Measurements from ENCODE around the gene ADCY3.
"Not testable (repeated sequence)": the region's sequence is repeated elsewhere in the genome, so short reads cannot be mapped to it uniquely, and the experiment has no call there.

The ADCY3 gene

DNA sequence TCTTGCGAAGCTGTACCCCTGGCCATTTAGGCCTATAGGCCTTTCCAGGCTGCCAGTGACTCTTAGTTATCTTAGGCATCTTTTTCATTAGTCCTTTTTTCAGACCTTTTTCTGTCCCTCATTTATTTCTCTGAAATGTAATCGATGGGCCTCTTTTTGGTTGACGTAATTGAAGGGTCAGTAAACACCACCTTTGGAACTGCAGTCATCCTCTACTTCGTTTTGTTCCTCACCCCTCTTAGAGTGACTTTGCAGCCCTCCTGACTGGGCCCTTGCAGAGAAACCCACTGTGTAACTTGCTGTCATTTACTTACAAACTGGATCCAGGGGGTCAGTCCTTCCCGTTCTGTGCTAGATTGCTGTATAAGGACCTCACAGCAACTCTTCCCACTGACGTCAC, 103.6 kb downstream of the ADCY3 start:
- no peak for DNase-seq (ENCODE audit: low read depth in 4 of 4, low spot score in 1 of 4)

DNA sequence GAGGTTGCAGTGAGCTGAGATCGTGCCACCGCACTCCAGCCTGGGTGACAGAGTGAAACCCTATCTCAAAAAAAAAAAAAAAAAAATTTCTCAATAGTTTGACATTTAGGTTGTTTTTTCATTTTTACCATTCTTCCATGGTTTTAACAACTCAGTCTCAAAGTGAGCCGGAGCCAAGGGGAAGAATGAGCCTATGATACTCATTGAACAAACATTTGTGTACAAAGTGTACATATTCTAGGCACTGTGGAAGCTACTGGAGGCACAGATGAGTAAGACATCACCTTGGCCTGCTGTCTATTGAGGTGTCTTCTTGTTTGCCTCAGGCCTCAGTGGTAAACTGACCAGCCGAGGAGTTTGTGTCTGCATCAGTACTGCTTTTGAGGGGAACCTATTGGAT, 104.9 kb downstream of the ADCY3 start:
- no peak for DNase-seq (ENCODE audit: low read depth in 4 of 4, low spot score in 1 of 4)

DNA sequence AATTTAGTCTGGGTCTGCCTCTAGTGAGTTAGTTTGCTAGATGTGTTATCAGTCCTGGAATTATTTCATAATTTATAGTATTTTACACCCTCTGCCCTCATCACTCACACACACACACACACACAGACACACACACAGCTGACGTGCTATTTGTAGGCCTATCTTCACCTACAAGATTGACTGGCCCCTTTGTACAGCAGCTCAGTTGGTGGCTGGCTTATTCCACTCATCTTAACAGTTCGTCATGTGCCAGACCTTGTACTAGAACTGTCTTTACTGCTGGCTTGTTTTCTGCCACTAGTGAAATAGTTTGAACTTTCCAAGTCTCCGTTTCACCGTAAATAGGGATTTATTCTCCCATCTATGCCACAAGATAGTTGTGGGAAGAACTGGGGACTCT, 105.5 kb downstream of the ADCY3 start:
- DNase-seq (ENCODE audit: low read depth in 4 of 4, low spot score in 1 of 4) = no peak

DNA sequence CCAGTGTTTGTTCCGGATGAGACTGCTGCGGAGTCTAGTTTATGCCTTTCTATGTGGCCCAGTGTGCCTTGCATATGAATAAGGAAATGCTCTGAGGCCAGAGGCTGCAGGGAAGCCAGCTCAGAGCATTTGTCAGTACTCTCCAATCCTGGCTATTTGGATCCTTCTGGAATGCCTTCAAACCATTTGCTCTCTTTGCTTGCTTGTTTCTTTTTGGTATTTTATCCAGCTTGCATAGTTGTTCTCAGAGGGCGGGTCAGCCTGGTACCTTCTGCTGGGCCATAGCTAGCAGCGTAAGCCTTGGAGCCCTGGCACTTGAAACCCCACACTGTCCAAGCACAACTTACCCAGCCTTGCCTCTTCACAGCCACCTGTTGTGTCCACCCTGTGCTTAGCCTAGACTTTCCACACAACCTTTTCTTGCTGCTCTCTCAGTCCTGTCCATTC, 106.3 kb downstream of the ADCY3 start:
- DNase-seq (ENCODE audit: low read depth in 4 of 4, low spot score in 1 of 4) = no peak

DNA sequence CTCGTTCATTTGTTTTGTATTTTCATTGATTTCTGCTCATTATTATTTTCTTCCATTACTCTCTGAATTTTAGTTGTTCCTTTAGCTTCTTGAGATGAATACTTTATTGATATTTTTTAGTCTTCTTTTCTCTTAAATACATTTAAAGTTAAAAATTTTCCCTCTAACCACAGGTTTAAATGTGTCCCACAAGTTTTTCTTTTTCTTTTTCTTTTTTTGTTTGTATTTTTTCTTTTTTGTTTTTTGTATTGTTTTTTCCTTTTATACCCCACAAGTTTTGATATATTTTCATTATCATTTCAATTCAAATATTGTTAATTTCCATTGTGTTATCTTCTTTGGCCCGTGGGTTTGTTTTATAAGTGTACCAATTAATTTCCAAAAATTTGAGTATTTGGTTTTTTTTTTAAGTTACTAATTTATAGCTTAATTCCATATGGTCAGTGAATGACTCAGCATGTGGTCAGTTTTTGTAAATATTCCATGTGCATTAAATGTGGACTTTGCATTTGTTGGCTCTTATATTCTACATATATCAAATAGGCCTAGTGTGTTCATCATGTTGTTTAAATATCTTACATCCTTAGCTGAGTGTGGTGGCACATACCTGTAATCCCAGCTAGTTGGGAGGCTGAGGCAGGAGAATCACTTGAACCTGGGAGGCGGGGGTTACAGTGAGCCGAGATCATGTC, 110.6 kb downstream of the ADCY3 start:
- no peak for DNase-seq (ENCODE audit: low read depth in 4 of 4, low spot score in 1 of 4)

DNA sequence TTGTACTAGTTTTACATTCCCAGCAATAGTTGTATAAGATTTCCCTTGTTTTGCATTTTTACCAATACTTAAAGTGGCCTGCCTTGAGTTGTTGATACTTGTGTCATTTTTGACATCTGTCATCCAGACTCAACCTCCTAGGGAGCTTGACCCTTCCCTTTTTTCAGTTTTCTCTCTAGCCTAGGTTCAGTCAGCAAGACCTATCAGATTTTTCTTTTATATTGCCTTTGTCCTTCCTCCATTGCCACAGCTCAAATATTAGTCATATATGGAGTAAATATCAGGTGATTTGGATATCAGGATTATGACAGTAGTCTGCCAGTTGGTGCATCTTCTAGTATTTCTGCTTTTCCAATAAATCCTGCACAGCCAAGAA, 113.4 kb downstream of the ADCY3 start:
- DNase-seq (ENCODE audit: low read depth in 4 of 4, low spot score in 1 of 4) = no peak

DNA sequence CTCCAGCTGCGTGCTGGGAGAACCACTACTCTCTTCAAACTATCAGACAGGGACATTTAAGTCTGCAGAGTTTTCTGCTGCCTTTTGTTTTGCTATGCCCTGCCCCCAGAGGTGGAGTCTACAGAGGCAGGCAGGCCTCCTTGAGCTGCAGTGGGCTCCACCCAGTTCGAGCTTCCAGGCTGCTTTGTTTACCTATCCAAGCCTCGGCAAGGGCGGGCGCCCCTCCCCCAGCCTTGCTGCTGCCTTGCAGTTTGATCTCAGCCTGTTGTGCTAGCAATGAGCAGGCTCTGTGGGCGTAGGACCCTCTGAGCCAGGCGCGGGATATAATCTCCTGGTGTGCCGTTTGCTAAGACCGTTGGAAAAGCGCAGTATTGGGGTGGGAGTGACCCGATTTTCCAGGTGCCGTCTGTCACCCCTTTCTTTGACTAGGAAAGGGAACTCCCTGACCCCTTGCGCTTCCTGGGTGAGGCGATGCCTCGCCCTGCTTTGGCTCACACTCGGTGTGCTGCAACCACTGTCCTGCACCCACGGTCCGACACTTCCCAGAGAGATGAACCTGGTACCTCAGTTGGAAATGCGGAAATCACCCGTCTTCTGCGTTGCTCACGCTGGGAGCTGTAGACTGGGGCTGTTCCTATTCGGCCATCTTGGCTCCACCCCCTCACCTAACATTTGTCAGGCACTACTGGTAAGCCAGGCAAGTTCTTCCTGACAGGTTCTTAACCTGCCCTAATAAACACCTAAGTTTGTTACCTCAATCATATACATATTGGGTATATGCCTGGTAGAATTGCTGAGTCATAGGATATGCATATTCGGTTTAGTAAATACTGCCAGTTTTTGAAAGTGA, 114.0 kb downstream of the ADCY3 start:
- not testable (repeated sequence) for DNase-seq (ENCODE audit: low read depth in 4 of 4, low spot score in 1 of 4)

DNA sequence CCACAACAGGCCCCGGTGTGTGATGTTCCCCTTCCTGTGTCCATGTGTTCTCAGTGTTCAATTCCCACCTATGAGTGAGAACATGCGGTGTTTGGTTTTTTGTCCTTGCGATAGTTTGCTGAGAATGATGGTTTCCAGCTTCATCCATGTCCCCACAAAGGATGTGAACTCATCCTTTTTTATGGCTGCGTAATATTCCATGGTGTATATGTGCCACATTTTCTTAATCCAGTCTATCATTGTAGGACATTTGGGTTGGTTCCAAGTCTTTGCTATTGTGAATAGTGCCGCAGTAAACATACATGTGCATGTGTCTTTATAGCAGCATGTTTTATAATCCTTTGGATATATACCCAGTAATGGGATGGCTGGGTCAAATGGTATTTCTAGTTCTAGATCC, 119.5 kb downstream of the ADCY3 start:
- DNase-seq (ENCODE audit: low read depth in 4 of 4, low spot score in 1 of 4) = not testable (repeated sequence)

DNA sequence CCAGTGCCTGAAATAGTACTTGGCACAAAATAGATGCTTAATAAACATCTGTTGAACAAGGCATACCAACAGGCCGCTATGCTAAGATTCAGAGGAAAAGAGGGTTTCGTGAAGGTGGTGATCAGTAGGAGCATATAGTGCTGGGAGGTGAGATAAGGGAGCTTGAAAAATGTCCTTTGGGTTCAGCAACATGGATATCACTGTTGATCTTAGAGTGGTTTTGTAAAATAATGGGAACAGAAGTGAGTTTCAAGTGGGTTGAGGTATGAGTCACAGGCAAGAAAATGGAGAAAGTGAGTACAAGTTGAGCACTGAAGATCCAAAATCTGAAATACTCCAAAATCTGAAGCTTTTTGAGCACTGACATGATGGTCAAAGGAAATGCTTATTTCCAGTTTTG, 122.4 kb downstream of the ADCY3 start:
- no peak for DNase-seq (ENCODE audit: low read depth in 4 of 4, low spot score in 1 of 4)

DNA sequence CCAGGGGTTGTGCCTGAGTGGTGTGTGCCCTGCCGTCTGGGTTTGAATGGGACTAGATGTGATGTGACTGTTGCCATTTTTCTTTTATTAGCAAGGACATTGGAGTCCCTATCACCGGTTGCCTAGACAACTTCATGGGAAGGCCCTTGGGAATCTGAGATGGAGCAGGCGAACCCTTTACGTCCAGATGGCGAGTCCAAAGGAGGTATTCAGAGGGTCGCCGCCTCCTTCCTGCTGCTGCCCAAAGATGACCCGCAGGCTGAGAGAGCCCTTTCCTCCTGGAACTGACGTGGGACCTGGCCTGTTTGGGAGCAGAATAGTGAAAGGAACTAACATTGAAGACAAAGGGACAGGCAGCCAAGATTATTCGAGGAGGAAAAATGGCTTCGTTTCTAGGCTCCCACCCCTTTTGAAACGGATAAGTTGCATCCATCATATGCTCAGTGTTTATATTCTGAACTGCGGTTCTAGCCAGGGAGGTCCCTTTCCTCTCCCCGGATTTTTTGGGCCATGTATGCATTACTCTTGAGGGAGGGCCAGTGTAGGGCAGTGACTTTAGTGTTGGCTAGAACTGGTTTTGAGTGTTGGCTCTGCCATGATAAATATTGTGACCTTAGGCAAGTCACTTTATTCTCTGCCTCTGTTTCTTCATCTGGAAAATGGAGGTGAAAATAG, 126.1 kb downstream of the ADCY3 start:
- DNase-seq (ENCODE audit: low read depth in 4 of 4, low spot score in 1 of 4) = no peak

DNA sequence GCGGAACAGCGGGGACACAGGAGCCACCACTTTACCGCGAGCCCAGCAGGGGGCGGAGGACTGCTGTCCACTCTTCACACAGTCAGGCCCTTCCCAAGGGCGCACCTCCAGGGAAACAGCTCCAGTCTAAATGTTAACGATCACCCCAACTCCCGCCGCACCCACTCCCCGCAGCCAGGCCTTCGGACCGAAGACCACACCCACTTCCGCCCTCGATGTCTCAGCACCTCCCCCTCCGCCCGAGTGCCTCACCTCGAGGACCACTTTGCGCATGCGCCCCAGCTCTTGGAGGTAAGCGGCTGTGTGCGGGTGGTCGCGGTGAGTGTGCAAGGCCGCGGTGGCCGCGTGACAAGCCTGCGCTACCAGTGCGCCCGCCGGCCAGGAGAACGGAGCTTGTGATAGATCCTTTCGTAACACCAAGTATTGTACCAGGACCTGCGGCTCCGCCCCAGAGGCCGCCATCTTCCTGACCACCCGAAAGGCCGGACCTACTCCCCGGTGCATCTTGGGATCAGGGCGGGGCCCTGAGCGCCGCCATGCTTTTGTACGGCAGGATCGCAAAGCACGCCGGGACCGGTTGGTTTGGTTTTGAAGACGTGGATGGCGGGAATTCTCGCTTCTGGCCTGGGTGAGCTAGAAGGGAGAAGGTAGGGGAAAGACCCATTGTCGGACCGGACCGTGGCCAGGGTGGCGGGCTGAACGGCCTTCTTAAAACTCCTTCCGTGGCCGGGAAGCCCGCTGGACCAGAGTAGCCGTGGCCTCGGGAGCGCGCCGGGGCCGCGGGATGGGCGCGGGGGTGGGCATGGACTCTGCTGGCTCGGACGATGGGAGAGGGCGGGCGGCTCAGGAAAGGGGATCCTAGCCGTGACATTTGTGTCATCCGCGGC, 126.9 kb downstream of the ADCY3 start, which contains the start of the genes CENPO and PTRHD1:
Gene CENPO (plus strand): TSS at position 552 of the 887 bp plus-strand sequence. CDS start 495 bp downstream, outside the sequence.
Gene PTRHD1 (minus strand): TSS at position 518 of the 887 bp plus-strand sequence. CDS start 14 bp downstream, at position 504.
- peak; percentile 83 to 92 (median 90) for DNase-seq (ENCODE audit: low read depth in 4 of 4, low spot score in 1 of 4)

DNA sequence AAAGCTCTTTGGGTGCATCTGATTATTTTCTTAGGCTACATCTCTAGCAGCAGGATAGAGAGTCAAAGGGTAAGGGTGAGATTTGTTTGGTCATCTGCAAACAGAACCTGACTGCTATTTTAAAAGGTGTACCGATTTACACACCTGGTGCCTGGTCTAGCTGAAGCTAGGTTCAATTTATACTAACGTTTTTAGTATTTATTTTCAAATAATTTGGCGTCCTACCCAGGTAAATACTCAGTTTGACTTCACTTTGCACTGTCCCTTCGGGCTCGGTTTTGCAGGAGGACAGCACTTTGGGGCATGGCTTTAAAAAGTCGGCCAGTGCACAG, 127.5 kb downstream of the ADCY3 start:
- DNase-seq (ENCODE audit: low read depth in 4 of 4, low spot score in 1 of 4) = no peak

DNA sequence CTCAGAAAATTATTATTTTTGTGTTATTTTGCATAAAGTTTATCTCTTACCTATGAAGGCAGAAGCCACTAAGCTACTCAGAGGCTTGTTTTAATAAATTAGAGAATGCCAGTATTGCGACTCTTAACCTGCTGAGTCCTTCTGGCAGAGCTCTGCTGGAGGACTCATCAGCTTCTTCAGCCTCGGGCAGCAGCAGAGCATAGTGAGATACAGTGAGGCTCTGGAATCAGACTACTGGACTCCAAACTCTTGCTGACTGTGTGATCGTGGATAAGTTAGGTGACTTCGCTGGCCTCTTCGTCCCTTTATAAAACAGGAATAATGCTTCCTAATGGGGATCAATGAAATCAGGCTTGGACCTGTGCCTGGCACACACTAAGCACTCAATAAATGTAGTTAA, 128.6 kb downstream of the ADCY3 start:
- no peak for DNase-seq (ENCODE audit: low read depth in 4 of 4, low spot score in 1 of 4)

DNA sequence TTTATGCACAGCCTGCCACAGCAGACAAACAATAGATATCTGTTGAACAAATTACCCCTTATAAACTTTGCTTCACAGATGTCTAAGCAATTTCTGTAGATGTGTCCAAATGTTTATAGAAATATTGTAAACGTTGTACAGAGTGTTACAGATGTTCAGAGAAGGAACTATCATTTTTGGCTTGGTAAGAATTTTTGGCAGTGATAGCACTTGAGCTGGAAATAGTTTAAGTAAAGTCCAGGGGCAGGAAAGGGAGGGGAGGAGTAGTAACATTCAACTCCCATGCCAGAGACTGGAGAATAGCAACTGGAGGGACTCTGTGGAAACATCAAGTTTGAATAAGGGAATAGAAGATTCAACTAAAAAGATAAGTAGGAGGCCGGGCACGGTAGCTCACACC, 131.2 kb downstream of the ADCY3 start:
- DNase-seq (ENCODE audit: low read depth in 4 of 4, low spot score in 1 of 4) = no peak

DNA sequence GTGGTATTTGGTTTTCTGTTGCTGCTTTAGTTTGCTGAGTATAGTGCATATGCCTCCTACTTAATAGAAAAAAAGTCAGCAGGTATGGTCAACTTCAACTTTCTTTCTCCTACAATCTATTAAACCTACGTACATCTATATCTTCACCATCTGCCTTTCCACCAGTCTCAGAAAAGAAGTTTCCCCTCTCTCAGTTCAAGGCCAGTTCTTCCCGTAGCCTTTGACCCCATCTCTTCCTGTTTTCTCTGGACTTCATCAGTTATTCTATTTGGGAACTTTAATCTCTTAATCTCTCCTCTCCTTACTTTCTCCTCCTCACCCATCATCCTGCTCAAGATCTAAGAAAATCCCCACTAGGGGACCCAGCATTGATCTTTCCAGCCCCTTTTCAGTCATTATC, 132.5 kb downstream of the ADCY3 start:
- DNase-seq (ENCODE audit: low read depth in 4 of 4, low spot score in 1 of 4) = no peak

DNA sequence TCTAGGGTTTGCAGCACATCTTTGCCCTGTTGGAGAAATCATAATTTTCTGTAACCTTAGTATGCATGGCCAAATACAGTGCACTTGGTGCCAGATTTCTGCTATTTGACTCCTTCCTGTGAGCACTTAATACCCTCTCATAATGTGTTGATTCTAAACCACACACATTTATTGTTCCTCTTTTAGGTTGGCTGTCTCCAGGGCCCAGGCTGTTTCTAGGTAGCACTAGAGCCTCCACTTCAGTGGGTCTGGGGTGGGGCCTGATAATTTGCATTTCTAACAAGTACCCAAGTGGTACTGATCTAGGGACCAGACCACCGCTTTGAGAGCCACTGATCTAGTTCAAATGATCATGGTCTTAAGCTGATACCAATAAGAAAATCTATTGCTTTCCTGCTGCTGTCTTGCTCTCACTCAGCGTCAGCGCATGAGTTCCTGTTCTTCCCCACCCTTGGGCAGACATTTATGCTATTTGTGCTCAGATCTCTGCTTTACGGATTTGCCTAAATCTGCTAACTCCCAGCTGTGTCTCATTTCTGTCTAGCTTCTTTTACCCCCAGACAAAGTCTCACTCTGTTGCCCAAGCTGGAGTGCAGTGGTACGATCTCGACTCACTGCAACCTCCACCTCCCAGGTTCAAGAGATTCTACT, 134.2 kb downstream of the ADCY3 start:
- no peak for DNase-seq (ENCODE audit: low read depth in 4 of 4, low spot score in 1 of 4)

DNA sequence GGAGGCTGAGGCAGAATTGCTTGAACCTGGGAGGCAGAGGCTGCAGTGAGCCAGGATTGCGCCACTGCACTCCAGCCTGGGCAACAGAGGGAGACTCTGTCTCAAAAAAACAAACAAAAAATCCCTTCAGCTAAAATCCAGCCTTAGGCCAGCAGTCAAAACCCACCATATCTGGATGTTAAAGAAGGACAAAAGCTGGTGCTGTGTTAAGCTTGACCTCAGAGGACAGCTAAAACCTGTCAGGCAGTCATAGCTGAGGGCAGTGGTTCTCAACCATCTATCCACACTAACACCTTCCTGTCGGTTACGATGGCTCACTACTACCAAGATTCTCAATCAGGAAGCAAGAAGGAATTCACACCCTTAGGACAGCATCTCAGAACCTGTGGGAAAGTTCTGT, 136.4 kb downstream of the ADCY3 start:
- DNase-seq (ENCODE audit: low read depth in 4 of 4, low spot score in 1 of 4) = no peak

DNA sequence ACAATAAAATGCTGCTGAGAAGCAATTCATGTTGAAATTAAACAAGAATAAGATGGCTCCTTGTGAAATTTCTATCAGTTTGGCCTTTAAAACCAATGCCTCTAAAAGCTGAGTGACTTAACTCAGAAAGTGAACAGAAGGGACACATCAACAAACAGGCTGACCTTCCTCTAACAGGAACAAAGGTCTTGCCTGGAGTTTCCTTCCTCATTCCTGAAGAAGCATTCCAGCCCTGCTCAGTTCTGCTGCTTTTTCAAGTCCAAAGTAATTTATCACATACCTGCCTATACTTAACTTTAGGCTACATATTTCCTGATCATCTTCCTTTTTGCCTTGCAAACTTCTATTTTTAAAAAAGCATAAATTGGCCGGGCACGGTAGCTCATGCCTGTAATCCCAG, 140.9 kb downstream of the ADCY3 start:
- DNase-seq (ENCODE audit: low read depth in 4 of 4, low spot score in 1 of 4) = no peak

DNA sequence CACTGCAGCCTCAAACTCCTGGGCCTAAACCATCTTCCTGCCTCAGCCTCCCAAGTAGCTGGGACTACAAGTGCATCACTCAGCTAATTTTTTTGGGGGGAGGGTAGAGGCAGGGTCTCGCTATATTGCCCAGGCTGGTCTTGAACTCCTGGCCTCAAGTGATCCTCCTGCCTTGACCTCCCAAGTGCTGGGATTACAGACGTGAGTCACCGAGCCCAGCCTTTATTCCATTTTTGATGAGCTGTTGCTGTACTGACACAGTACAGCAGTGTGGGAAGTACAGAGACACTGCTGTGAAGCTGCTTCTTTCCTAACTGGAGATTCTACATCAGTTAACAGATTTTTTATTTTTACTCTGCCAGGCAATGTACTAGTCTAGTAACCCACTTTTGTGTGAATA, 145.7 kb downstream of the ADCY3 start:
- DNase-seq (ENCODE audit: low read depth in 4 of 4, low spot score in 1 of 4) = no peak

DNA sequence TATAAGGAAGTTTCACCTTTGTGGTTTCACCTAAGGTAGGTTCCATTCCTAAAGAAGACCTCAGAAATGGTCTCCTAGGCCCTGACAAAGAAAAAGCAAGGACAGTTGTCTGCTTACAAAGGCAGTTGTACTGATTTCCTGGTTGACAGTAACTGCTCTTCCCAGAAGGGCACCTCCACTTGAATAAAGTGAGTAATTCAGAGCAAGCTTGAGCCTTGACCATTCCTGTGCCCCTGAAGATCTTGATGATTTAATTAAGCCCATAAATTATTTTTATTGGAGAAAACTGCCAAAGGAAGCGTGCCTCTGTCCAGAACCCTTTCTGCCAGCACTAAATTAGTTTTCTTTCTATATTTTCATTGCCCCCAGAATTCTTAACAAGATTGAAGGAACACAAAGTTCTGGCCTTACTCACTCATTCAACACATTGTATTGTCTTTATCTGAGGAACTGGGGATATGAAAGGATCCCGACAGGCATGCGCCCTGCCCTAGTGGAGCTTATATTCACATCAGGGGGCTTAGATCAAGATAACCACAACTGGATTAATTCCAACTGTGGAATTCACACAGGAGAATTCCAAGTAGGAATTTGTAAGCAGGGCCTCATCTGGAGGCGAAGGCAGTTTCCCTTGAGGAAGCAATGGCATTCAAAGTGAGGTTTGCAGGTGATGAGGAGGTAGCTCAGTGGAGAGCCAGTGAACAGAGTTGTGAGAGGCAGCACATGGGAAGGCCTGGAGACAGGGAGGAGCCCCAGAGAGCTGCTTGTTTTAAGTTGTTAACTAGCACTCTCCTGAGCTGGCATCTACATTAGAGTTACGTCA, 148.1 kb downstream of the ADCY3 start:
- no peak for DNase-seq (ENCODE audit: low read depth in 4 of 4, low spot score in 1 of 4)
